KOPT-K1 (cell line): Measurements from ENCODE around the gene ZNF280B.

Experiments used
- H3K27ac ChIP-seq: fragments of 200-600 bp; sonication (generic); 2 replicates; pipeline ENCODE4 v1.5.1; 2016; ENCODE audit warnings: antibody characterized with exemption, mild to moderate bottlenecking, low read depth, low read length; ENCODE audit not compliant: poor library complexity, severe bottlenecking
- H3K36me3 ChIP-seq: fragments of 200-600 bp; sonication (generic); 2 replicates; pipeline ENCODE4 v1.5.1; 2017; ENCODE audit warnings: antibody characterized with exemption, mild to moderate bottlenecking, low read length, moderate library complexity; ENCODE audit not compliant: insufficient read depth
- H3K9me3 ChIP-seq: fragments of 200-600 bp; sonication (generic); 2 replicates; pipeline ENCODE4 v1.5.1; 2017; ENCODE audit warnings: antibody characterized with exemption, low read length, mild to moderate bottlenecking; ENCODE audit not compliant: insufficient read depth, poor library complexity, severe bottlenecking

ZNF280B gene

GRCh38 chr22:22467112-22467511, 41.4 kb downstream of the ZNF280B start:
- no peaks in the 10 kb centered on the region for H3K36me3 ChIP-seq
- peaks cover 17% of the 10 kb centered on the region for H3K9me3 ChIP-seq
- H3K27ac ChIP-seq: no peak overlapping the region

GRCh38 chr22:22465782-22466181, 42.8 kb downstream of the ZNF280B start:
- no peaks in the 10 kb centered on the region for H3K36me3 ChIP-seq
- H3K27ac ChIP-seq: no peak overlapping the region
- peaks cover 17% of the 10 kb centered on the region for H3K9me3 ChIP-seq

- Histone ChIP-seq H3K27ac (no peak overlapping the region), H3K36me3 (no peaks in the 10 kb centered on the region), H3K9me3 (peaks cover 22% of the 10 kb centered on the region)
Measured at GRCh38 chr22:22465094-22465602, 43.4 kb downstream of the ZNF280B start.

GRCh38 chr22:22464541-22465054, 43.9 kb downstream of the ZNF280B start:
- Histone ChIP-seq H3K9me3 (peaks cover 23% of the 10 kb centered on the region), H3K36me3 (no peaks in the 10 kb centered on the region), H3K27ac (no peak overlapping the region)

GRCh38 chr22:22463855-22464540, 44.5 kb downstream of the ZNF280B start:
- Histone ChIP-seq H3K27ac (no peak overlapping the region), H3K9me3 (peaks cover 23% of the 10 kb centered on the region), H3K36me3 (no peaks in the 10 kb centered on the region)

GRCh38 chr22:22462813-22463567, 45.6 kb downstream of the ZNF280B start:
- Histone ChIP-seq H3K27ac (no peak overlapping the region), H3K9me3 (peaks cover 26% of the 10 kb centered on the region), H3K36me3 (no peaks in the 10 kb centered on the region)

GRCh38 chr22:22461583-22461982, 47.0 kb downstream of the ZNF280B start:
- H3K27ac ChIP-seq: no peak overlapping the region
- no peaks in the 10 kb centered on the region for H3K36me3 ChIP-seq
- peaks cover 32% of the 10 kb centered on the region for H3K9me3 ChIP-seq

- H3K9me3 ChIP-seq: peaks cover 32% of the 10 kb centered on the region
- no peaks in the 10 kb centered on the region for H3K36me3 ChIP-seq
- no peak overlapping the region for H3K27ac ChIP-seq
Measured at GRCh38 chr22:22461111-22461510, 47.4 kb downstream of the ZNF280B start.

- Histone ChIP-seq H3K27ac (no peak overlapping the region), H3K9me3 (peaks cover 32% of the 10 kb centered on the region), H3K36me3 (no peaks in the 10 kb centered on the region)
Measured at GRCh38 chr22:22460635-22461034, 47.9 kb downstream of the ZNF280B start.

GRCh38 chr22:22460060-22460459, 48.5 kb downstream of the ZNF280B start:
- Histone ChIP-seq H3K9me3 (peaks cover 32% of the 10 kb centered on the region), H3K27ac (no peak overlapping the region)

GRCh38 chr22:22458896-22459588, 49.5 kb downstream of the ZNF280B start:
- Histone ChIP-seq H3K9me3 (peaks cover 32% of the 10 kb centered on the region), H3K27ac (no peak overlapping the region)

More at GRCh38 chr22:22460060-22460459, 48.5 kb downstream of the ZNF280B start:
- no peaks in the 10 kb centered on the region for H3K36me3 ChIP-seq

GRCh38 chr22:22458387-22458786, 50.2 kb downstream of the ZNF280B start:
- Histone ChIP-seq H3K9me3 (peaks cover 36% of the 10 kb centered on the region), H3K36me3 (no peaks in the 10 kb centered on the region), H3K27ac (no peak overlapping the region)

More at GRCh38 chr22:22458896-22459588, 49.5 kb downstream of the ZNF280B start:
- no peaks in the 10 kb centered on the region for H3K36me3 ChIP-seq

GRCh38 chr22:22454997-22455396, 53.5 kb downstream of the ZNF280B start:
- Histone ChIP-seq H3K27ac (no peak overlapping the region), H3K36me3 (no peaks in the 10 kb centered on the region), H3K9me3 (peaks cover 45% of the 10 kb centered on the region)

- no peak overlapping the region for H3K27ac ChIP-seq
- peaks cover 26% of the 10 kb centered on the region for H3K9me3 ChIP-seq
- no peaks in the 10 kb centered on the region for H3K36me3 ChIP-seq
Measured at GRCh38 chr22:22452996-22453686, 55.4 kb downstream of the ZNF280B start.
